Small intestine (tissue), 7 donors: ENCODE measurements around the gene TP53BP2. TPM values are rescaled to one million over a fixed set of nuclear protein-coding genes. Genes with fewer than 3 reads are reported as not detected.
A peak's percentile ranks its signal among the peaks of the same experiment; 100 is the strongest.

Experiments used
- DNase-seq, 2 donors: peaks; one replicate each; pipeline versions ENCODE4 v3.0.0 to v3.0.0-alpha.2; 2013
- FAIRE-seq: peaks from 2 replicates; lab custom pipeline; 2012; peaks lifted over from hg19 to GRCh38; lab: Jason Lieb, UNC
- H3K27ac ChIP-seq, 3 donors: one replicate each; pipeline ENCODE4 v1.5.1; 2013; ENCODE audit warnings: low read length in 2 of 3, mild to moderate bottlenecking in 2 of 3, control low read depth in 1 of 3, inconsistent platforms in 1 of 3, low read depth in 1 of 3, moderate library complexity in 1 of 3
- H3K27me3 ChIP-seq, 3 donors: one replicate each; pipeline ENCODE4 v1.6.1; 2013; ENCODE audit warnings: low read length in 3 of 3, inconsistent platforms in 1 of 3; ENCODE audit not compliant: control insufficient read depth in 3 of 3, insufficient read depth in 3 of 3
- H3K36me3 ChIP-seq, 3 donors: one replicate each; pipeline ENCODE4 v1.6.1; 2013; ENCODE audit warnings: low read length in 3 of 3, inconsistent platforms in 1 of 3, low read depth in 1 of 3, mild to moderate bottlenecking in 1 of 3, moderate library complexity in 1 of 3; ENCODE audit not compliant: control insufficient read depth in 3 of 3, insufficient read depth in 2 of 3
- H3K4me1 ChIP-seq, 3 donors: one replicate each; pipeline ENCODE4 v1.6.1; 2013; ENCODE audit warnings: low read length in 2 of 3, inconsistent platforms in 1 of 3, low read depth in 1 of 3, mild to moderate bottlenecking in 1 of 3, moderate library complexity in 1 of 3; ENCODE audit not compliant: control insufficient read depth in 3 of 3, insufficient read depth in 2 of 3
- H3K4me3 ChIP-seq, 3 donors: one replicate each; pipeline ENCODE4 v1.5.1; 2013; ENCODE audit warnings: low read length in 3 of 3, control low read depth in 1 of 3, inconsistent platforms in 1 of 3, low read depth in 1 of 3, mild to moderate bottlenecking in 1 of 3, moderate library complexity in 1 of 3
- H3K9me3 ChIP-seq, 2 donors: one replicate each; pipeline ENCODE4 v1.6.1; 2013; ENCODE audit warnings: low read depth in 1 of 2, low read length in 1 of 2; ENCODE audit not compliant: control insufficient read depth in 2 of 2, insufficient read depth in 1 of 2
- WGBS, 3 donors: extraction: QIAGEN DNeasy Blood & Tissue Kit; methylation state at CpG; one replicate each; pipeline ENCODE4 v1.1.7; 2013; 5-methylcytosine and 5-hydroxymethylcytosine counted together
- polyA plus RNA-seq, 4 donors: library from polyadenylated mRNA; stranded (reverse) in 3 of 4; unstranded in 1 of 4; fragments of 200-250 nt in 3 of 4; fragments of 120-200 nt in 1 of 4; gene quantifications; one replicate each; pipeline versions ENCODE4 v1.2.1 to v1.2.3, GENCODE V29; 2013
- donor health status: healthy with polysubstance abuse.
- donor health status: control.
- donor health status: control.
- donor health status: Bipolar disorder and iron deficiency.
- donor health status: healthy.

Gene TP53BP2
- polyA plus RNA-seq, 4 donors = 10.8 to 25.2 (median 11.4) TPM

- H3K4me3 ChIP-seq = no peak overlapping the region
- H3K9me3 ChIP-seq = no peaks in the 10 kb centered on the region
- no peaks in the 10 kb centered on the region for H3K27me3 ChIP-seq
- WGBS, 3 donors = 67 to 82% (median 75%) methylated on average over 2 of the region's 2 CpGs
- no peak for FAIRE-seq
- DNase-seq = no peak
- H3K4me1 ChIP-seq = peaks cover 0 to 15% (median 0%) of the 10 kb centered on the region in 3 donors
- no peak overlapping the region for H3K27ac ChIP-seq
- H3K36me3 ChIP-seq = peaks cover 9 to 24% (median 19%) of the 10 kb centered on the region in 3 donors
These were observed 53.7 kb downstream of the TP53BP2 start for GRCh38 chr1:223792046-223792445.

DNA sequence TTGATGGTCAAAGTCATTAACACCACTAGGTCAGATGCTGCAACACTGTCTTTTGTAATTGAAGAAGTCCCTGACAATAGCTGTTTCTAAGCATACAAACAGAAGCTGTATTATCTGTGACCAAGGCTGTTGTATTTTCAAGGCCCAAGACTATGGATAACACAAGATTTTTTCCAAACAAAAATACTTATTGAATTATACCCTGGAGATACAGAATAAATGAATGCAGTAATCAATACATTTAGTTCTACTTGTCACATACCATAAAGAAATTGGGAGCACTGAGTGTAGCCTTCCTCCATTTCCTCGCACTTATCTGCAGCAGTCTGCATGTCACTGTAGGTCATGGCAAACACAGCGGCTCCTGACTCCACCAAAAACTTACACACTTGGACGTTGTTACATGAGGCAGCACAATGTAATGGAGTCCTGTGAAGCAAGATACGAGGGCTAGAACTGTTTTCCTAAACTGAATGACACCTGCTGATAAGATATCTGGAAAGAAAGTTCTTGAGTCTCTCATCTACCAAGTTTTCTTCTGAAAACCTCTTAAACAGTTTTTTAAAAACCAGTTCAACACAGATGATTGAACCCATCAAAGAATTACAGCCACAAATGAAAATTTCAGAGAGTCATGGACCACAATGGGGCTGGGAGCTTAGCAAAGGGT lies 56.9 kb downstream of the TP53BP2 start:
- no peaks in the 10 kb centered on the region for H3K9me3 ChIP-seq
- DNase-seq = no peak
- no peak overlapping the region for H3K4me3 ChIP-seq
- H3K36me3 ChIP-seq = peaks cover 9 to 25% (median 21%) of the 10 kb centered on the region in 3 donors
- no peak for FAIRE-seq
- 79 to 82% (median 80%) methylated on average over 4 of the region's 4 CpGs for WGBS, 3 donors
- no peak overlapping the region for H3K27ac ChIP-seq
- no peaks in the 10 kb centered on the region for H3K27me3 ChIP-seq
- H3K4me1 ChIP-seq = peaks cover 0 to 4% (median 0%) of the 10 kb centered on the region in 3 donors

DNA sequence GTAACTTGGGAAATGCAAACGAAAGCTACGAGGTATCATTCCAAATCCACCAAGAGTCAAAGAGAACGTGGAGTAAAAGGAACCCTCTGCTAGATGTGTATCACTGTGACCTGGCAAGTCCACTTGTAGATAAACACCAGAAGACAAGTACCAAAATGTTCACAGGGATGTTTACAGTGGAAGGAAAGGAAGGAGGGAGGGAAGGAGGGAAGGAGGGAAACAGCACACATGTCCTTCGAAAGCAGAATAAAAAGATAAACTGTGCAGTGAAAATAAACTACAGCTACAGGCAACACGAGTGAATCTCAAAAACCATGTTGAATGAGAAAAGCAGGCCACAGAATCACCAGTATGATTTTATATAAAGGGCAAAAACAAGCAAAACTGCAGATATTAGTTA lies 59.9 kb downstream of the TP53BP2 start:
- 69 to 88% (median 86%) methylated on average over 5 of the region's 5 CpGs for WGBS, 3 donors
- no peak overlapping the region for H3K4me3 ChIP-seq
- FAIRE-seq = no peak
- no peak for DNase-seq
- H3K9me3 ChIP-seq = no peaks in the 10 kb centered on the region
- H3K27ac ChIP-seq = no peak overlapping the region
- peaks cover 5 to 34% (median 26%) of the 10 kb centered on the region in 3 donors for H3K36me3 ChIP-seq
- no peaks in the 10 kb centered on the region for H3K27me3 ChIP-seq
- H3K4me1 ChIP-seq = peaks cover 0 to 4% (median 0%) of the 10 kb centered on the region in 3 donors

GRCh38 chr1:223784541-223784940 lies 61.2 kb downstream of the TP53BP2 start:
- Histone ChIP-seq H3K4me1 (peaks cover 0 to 4% (median 0%) of the 10 kb centered on the region in 3 donors), H3K9me3 (no peaks in the 10 kb centered on the region), H3K27ac (no peak overlapping the region), H3K4me3 (no peak overlapping the region), H3K36me3 (peaks cover 5 to 32% (median 26%) of the 10 kb centered on the region in 3 donors), H3K27me3 (no peaks in the 10 kb centered on the region)
- DNase-seq = no peak
- 91 to 94% (median 94%) methylated on average over 4 of the region's 4 CpGs for WGBS, 3 donors
- FAIRE-seq = no peak

GRCh38 chr1:223783676-223784075 lies 62.1 kb downstream of the TP53BP2 start:
- Histone ChIP-seq H3K4me1 (peaks cover 0 to 4% (median 0%) of the 10 kb centered on the region in 3 donors), H3K36me3 (peaks cover 4 to 37% (median 23%) of the 10 kb centered on the region in 3 donors), H3K9me3 (no peaks in the 10 kb centered on the region), H3K27me3 (no peaks in the 10 kb centered on the region), H3K4me3 (no peak overlapping the region), H3K27ac (no peak overlapping the region)
- FAIRE-seq (no peak), DNase-seq (no peak)
- WGBS, 3 donors = 56 to 79% (median 63%) methylated on average over 1 of the region's 1 CpG

- Histone ChIP-seq H3K36me3 (peaks cover 11 to 39% (median 27%) of the 10 kb centered on the region in 3 donors), H3K27ac (peak overlapping the region in 1 of 3 donors; percentile 78), H3K27me3 (no peaks in the 10 kb centered on the region), H3K4me3 (no peak overlapping the region), H3K4me1 (peaks cover 0 to 16% (median 0%) of the 10 kb centered on the region in 3 donors), H3K9me3 (no peaks in the 10 kb centered on the region)
- 71 to 90% (median 72%) methylated on average over 6 of the region's 6 CpGs for WGBS, 3 donors
- FAIRE-seq (no peak), DNase-seq (peak in 1 of 2 donors; percentile 75)
These were observed 64.8 kb downstream of the TP53BP2 start for GRCh38 chr1:223780949-223781348.

DNA sequence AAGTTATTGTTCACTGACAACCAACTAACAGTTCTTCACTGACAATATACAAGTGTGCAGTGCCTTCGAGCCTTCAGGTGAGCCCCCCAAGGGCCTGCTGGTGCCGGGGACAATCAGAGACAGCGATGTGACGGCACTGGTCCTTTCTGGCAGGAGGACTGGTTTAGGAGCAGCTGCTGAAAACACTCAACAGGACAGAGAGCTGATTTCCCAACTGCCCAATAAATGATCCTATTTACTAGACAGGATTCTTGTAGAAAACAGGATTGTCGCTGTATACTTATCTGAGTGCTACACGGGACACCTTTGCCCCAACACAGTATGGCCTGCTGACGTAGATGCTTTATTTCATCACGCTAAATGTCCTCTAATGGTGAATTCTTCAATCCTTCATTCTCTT lies 65.4 kb downstream of the TP53BP2 start:
- Histone ChIP-seq H3K27me3 (no peaks in the 10 kb centered on the region), H3K27ac (peak overlapping the region in 1 of 3 donors; percentile 78), H3K4me3 (no peak overlapping the region), H3K4me1 (peaks cover 0 to 17% (median 0%) of the 10 kb centered on the region in 3 donors), H3K9me3 (no peaks in the 10 kb centered on the region), H3K36me3 (peaks cover 11 to 40% (median 27%) of the 10 kb centered on the region in 3 donors)
- no peak for DNase-seq
- FAIRE-seq = no peak
- WGBS, 3 donors = 94 to 97% (median 96%) methylated on average over 8 of the region's 8 CpGs

DNA sequence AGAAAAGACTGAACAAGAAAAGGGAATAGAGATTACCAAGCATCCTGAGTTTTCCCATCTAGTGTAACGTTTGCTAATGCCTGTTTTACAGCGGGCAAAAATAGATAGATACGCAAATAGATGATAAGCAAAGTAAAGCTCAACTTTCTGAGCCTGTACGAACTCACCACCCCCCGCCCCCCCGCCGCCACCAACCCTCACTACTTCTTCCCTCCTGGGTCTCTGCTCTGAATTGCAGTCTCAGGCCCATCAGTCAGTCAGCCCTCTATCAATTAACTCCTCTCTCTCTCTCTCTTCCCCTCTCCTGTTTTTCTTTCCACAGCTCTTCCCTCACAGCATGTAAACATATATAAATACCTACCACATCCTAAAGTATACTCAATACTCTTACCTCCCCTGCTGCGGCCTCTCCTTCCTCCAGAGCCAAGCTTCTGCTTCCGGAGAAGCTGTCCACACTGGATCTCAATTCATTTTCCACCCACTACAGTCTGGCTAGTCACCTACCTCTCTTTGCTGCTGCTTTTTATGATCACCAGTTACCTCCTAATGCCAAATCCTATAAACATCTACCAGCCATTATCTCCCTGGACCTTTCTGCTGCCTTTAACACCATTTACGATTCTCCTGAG lies 68.8 kb downstream of the TP53BP2 start:
- Histone ChIP-seq H3K27me3 (no peaks in the 10 kb centered on the region), H3K36me3 (peaks cover 25 to 44% (median 25%) of the 10 kb centered on the region in 3 donors), H3K27ac (peak overlapping the region in 1 of 3 donors; percentile 56), H3K4me3 (no peak overlapping the region), H3K9me3 (no peaks in the 10 kb centered on the region), H3K4me1 (peaks cover 0 to 29% (median 3%) of the 10 kb centered on the region in 3 donors)
- FAIRE-seq = no peak
- 72 to 84% (median 78%) methylated on average over 10 of the region's 10 CpGs for WGBS, 3 donors
- DNase-seq = peak in 1 of 2 donors; percentile 28
